ENCODE results near the gene KIFC3.
"Not testable (repeated sequence)": the region's sequence is repeated elsewhere in the genome, so short reads cannot be mapped to it uniquely, and the experiment has no call there.

The KIFC3 gene

GRCh38 chr16:57753448-57754353, 48.6 kb downstream of the KIFC3 start:
- no peak for DNase-seq (ENCODE audit: low read depth, low spot score)

DNA sequence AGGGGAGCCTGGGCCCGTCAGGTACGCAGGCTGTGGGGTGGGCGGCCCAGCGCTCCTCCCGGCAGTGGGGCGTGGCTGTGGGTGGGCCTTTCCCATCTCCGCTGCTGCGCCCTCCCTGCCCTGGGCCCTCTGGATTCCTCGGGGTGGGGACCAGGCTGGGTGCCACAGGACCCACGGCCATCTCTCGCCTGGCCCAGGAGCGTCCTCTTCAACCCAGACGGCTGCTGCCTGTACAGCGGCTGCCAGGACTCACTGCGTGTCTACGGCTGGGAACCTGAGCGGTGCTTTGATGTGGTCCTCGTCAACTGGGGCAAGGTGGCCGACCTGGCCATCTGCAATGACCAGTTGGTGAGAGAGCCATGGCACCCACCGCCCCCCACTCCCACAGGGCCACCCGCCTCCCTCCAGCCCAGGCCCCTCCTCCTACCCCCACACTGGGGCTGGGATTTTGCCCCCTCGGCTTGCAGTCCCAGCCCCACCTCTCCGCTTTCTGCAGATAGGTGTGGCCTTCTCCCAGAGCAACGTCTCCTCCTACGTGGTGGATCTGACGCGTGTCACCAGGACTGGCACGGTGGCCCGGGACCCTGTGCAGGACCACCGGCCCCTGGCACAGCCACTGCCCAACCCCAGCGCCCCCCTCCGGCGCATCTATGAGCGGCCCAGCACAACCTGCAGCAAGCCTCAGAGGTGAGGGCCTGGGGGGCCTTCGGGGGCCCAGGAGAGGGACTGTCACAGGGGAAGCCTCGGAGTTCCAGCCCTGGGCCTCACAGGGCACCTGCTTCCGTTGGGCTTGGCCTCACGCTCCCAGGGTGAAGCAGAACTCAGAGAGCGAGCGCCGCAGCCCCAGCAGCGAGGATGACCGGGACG, 49.5 kb downstream of the KIFC3 start:
- DNase-seq (ENCODE audit: low read depth, low spot score) = no peak

- DNase-seq (ENCODE audit: low read depth, low spot score) = no peak
These were observed 50.1 kb downstream of the KIFC3 start for GRCh38 chr16:57752203-57752580.

GRCh38 chr16:57751539-57752202, 50.6 kb downstream of the KIFC3 start:
- DNase-seq (ENCODE audit: low read depth, low spot score) = no peak

GRCh38 chr16:57750796-57751538, 51.3 kb downstream of the KIFC3 start:
- DNase-seq (ENCODE audit: low read depth, low spot score) = no peak

- no peak for DNase-seq (ENCODE audit: low read depth, low spot score)
These were observed 52.3 kb downstream of the KIFC3 start for GRCh38 chr16:57749856-57750452.

- DNase-seq (ENCODE audit: low read depth, low spot score) = no peak
These were observed 53.1 kb downstream of the KIFC3 start for GRCh38 chr16:57749101-57749692.

DNA sequence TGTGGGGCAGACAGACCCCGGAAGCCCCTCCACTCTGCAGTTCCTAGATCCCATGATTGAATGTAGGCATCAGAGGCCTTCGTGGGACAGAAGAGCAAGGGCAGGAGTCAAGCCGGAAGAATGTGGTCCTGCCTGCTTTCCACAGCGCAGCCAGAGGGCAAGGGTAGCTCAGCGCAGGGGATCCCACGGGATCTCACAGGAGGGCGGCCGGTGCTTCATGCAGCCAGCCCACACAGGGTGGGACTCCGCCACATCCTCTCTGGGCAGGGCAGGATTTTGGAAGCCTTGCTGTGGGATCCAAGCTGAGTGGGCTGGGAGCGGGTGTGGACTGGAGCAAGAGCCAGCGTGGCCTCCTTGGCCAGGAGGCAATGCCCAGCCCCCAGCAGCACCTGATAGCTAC, 53.7 kb downstream of the KIFC3 start:
- DNase-seq (ENCODE audit: low read depth, low spot score) = no peak

DNA sequence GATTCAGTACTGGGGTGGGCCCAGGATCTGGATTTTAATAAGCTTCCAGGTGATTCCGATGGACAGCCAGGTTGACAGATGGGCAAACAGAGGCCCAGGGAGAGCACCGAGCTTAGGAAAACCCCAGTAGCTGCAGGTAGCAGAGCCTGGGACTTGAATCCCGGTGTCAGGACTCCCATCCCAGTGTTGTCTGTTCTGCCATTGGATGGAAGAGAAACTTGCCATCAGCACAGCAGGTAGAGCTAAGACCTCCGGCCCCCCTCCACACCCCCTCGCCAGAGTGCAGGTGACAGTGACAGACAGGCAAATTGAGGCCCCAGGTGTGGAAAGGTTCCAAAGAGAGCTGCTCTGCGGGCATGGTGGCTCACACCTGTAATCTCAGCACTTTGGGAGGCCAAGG, 54.3 kb downstream of the KIFC3 start:
- no peak for DNase-seq (ENCODE audit: low read depth, low spot score)

DNA sequence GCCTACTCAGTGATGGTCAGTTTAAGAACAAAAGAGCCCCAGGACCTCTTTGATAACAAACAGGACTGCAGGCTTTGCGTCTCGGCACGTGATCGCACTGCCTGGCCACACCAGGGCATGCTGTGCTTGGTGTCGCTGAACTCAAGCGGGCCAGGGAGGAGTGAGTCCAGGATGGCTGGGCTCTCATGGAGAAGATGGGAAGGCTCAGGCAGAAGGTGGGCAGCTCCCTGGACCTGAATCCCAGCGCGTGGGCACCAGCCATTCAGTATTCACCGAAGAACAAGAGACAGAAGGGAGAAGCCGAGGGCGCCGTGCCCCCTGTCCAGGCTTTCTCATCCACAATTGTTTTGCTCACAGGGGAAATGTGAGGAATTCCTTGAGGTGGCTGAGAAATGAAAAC, 54.8 kb downstream of the KIFC3 start:
- DNase-seq (ENCODE audit: low read depth, low spot score) = no peak

GRCh38 chr16:57747091-57747490, 55.2 kb downstream of the KIFC3 start:
- DNase-seq (ENCODE audit: low read depth, low spot score) = no peak

DNA sequence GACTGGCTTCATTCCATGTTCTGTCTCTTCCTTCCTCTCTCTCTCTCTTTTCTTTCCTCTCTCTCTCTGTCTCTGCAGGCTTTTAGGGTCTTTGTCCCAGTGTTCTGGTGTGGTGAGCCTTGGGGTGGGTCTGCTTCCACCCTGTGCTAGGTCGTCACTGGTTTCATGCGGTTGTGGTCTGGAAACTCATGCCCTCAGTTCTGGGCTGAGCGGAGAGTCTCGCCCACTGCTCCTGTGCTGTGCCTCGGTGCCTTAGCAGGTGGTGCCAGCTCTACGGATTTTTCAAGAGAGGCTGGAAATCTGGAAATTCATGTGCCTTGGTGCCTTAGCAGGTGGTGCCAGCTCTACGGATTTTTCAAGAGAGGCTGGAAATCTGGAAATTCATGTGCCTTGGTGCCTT, 56.0 kb downstream of the KIFC3 start:
- DNase-seq (ENCODE audit: low read depth, low spot score) = not testable (repeated sequence)

DNA sequence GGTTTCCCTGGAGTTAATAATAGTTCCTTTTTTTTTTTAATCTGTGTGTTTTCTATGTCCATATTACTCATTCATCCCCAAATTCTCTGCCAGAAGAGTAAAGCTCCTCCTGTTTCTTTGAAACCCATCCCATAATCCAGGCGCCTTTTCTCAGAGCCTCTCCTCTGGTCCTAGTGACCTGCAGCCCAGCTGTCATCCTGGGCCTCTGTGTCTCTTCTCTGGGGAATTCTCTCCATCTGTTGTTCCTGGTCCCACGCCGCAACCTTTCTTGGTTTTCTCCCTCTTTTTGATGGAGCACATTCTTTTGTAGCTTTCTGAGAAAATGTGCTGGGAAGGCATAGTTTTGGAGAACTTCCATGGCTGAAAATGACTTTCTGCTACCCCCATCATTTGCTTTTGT, 56.5 kb downstream of the KIFC3 start:
- no peak for DNase-seq (ENCODE audit: low read depth, low spot score)

GRCh38 chr16:57744642-57744903, 57.7 kb downstream of the KIFC3 start:
- no peak for DNase-seq (ENCODE audit: low read depth, low spot score)

GRCh38 chr16:57743886-57744641, 58.2 kb downstream of the KIFC3 start:
- no peak for DNase-seq (ENCODE audit: low read depth, low spot score)

DNA sequence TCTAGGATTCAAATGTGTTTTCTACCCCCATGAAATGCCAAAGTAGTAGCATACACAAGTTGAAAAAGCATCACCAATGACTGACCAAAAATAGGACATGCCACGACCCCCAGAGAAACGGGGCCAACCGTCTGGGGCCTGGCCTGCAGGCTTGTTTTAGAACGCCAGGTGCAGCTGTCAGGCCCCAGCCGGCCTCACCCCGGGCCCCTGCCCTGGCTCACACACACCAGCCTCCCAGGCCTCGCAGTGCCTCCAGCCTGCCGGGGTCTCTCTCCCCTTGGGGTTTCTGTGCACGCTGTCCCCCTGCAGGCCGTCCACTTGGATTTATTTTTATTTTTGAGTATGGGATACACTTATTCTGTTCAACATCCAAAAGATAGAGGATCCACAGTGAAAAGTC, 58.8 kb downstream of the KIFC3 start:
- no peak for DNase-seq (ENCODE audit: low read depth, low spot score)

- DNase-seq (ENCODE audit: low read depth, low spot score) = no peak
These were observed 59.7 kb downstream of the KIFC3 start for GRCh38 chr16:57742543-57742942.

DNA sequence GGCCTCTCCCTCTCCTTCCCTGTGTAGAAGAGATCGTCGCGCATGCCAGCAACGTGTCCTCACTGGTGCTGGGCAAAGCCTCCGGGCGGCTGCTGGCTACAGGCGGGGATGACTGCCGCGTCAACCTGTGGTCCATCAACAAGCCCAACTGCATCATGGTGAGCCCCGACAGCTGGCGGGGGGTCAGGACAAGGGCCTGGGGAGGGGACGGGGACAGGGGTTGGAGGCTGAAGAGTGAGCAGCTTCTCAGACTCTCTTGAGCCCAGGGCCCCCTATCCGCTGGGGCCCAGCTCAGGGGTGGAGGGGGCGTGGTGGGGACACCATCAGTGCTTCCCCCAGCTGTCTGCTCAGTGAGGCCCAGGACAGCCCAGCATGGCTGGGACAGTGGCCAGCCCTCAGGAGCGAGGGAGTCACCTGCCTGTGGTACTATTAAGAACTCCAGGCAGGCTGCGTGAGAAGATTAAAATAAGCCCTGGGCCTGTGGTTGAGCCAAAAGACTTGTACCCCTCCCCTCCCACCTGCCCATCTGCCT, 60.6 kb downstream of the KIFC3 start:
- DNase-seq (ENCODE audit: low read depth, low spot score) = no peak

- DNase-seq (ENCODE audit: low read depth, low spot score) = no peak
These were observed 61.7 kb downstream of the KIFC3 start for GRCh38 chr16:57740423-57741071.
